Epithelial cell of prostate (primary cell): ENCODE data around the gene SEL1L2.

ENCODE experiments used
- DNase-seq: peaks from one replicate; pipeline ENCODE4 v3.0.0-alpha.2; 2011; ENCODE audit warnings: low read depth, low spot score
- H3K27ac ChIP-seq: fragments of 450-650 bp; 2 replicates; pipeline ENCODE4 v1.5.1; 2017; ENCODE audit warnings: mild to moderate bottlenecking

The SEL1L2 gene

DNA sequence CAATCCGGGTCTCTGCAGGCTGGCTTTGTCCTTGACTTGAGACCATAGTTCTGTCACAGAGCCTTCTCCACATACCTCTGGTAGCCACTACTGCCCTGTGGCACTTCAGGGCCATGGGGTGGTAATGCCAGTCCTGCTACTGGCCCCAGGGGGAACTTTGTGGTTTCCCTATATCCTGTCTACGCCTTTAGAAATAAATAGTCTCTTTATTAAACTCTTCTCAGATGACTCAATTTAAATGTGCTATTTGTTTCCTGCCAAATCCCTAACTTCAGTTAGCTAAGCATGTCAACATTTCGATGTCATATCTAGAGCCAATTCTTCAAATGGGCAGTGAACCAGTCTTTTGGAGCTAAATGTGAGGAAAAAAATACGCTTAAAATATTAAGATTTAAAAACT lies 60.1 kb downstream of the SEL1L2 start:
- H3K27ac ChIP-seq, result no peak overlapping the region
- no peak for DNase-seq

DNA sequence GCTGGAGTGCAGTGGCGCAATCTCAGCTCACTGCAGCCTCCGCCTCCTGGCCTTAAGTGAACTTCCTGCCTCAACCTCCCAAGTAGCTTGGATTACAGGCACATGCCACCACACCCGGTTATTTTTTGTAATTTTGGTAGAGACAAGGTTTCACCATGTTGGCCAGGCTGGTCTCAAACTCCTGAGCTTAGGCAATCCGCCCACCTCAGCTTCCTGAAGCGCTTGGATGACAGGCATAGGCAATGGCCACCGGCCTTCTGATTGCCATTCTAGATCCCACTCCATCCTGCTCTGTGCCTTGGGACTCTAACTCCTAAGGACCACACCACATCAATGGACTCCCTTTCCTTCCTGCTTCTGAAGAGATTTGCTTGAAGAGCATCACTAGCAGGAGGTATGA lies 60.6 kb downstream of the SEL1L2 start:
- no peak overlapping the region for H3K27ac ChIP-seq
- DNase-seq, result no peak

DNA sequence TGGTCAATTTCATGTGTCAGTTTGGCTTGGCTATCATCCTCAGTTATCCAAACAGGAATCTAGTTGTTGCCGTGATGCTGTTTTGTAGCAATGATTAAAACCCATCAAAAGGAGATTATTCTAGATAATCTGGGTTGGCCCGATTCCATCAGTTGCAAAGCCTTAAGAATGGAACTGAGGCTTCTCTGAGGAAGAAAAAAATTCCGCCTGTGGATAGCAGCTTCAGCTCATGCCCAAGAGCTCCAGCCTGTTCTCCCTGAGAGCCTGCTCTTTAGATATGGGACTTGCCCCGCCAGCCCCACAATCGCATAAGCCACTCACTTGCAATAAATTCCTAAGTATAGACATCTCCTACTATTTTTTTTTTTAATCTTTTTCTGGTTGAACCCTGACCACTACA lies 61.5 kb downstream of the SEL1L2 start:
- H3K27ac ChIP-seq, result no peak overlapping the region
- no peak for DNase-seq

DNA sequence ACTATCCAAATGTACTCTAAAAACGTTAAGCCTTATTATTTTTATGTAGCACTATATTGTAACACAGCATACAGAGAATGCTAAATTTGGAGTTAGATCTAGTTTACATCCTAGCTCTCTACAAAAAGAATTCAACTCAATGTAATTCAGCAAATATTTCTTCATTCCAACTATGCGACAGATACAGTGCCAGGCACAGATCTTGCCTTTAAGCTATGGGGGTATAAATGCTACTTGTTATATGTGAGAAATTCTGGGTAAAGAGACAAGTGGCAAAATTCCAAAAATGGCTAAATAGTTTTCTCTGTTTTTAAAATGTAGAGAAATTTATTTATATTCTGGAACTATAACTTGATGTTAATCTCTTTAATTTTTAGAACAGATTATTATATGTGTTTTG lies 63.2 kb downstream of the SEL1L2 start:
- no peak overlapping the region for H3K27ac ChIP-seq
- no peak for DNase-seq

DNA sequence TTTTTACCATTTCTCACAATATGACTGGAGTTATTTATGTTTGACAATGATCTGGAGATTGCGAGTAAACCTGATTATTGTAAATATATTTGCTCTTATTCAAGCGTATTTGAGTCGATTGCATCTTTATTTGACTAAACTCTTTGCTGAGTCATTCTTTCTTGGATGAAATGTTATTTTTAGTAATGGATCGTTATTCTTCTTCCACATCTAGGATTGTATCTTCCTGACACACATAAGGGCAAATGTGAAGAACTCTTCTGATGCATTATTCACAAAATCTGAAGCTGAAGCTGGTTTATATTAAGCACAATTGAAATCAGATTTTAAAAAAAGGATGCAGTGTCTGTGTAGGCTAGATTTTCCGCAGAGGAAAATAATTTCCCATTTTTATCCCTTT lies 68.2 kb downstream of the SEL1L2 start:
- DNase-seq, result no peak
- H3K27ac ChIP-seq, result no peak overlapping the region

DNA sequence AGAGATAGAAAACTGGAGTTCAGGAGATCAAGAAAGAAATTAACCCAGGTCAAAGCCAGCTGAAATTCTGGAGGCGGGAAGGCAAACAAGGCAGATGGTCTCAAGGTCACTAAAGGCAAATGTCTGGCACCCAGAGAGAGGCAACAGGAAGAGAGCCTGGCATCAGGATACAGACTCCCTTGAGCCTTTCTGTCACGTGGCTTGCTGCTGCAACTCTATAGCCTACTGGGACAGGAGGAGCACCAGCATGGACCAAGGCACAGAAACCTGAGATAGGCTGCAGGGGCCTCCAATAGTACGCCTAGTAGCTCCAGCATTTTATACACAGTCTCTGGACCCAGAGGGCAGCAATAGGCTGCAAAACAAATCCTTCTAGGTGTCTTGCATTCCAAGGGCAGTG lies 75.1 kb downstream of the SEL1L2 start:
- no peak for DNase-seq
- no peak overlapping the region for H3K27ac ChIP-seq

DNA sequence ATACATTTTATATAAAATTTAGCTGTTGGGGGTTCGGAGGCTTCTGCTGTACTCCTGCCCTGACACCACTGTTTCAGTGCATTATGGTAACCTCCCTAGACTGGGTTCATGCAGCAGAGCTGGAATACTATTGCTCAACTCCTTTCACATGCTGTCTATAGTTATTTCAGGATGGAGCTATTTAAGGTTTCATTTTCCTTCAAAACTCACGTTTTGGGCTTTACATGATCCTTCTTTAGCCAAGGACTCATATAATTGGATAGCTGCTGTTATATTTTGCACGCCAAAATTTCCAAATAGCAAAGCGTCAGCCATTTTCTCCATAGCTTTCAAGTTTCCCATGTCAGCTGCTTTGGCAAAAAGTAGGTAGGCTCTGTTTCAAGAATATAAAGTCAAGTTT lies 76.8 kb downstream of the SEL1L2 start:
- no peak overlapping the region for H3K27ac ChIP-seq
- DNase-seq, result no peak

DNA sequence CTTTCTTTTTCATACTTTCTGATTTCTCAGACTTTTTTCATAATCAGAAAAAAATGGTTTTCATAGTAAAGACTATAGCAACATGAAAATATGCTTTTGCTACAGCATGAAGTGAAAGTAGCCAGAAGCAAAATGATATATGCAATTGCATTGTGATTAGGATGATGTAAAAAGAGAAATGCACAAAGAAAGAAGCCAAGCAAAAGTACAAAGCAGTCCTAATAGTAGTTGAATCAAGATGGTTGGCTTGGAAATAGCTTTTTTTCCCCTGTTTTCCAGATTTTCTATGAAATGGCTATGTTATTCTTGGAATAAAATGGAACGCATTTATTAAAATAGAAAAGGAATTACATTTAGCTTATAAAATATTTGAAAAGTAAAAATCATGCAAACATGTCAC lies 77.3 kb downstream of the SEL1L2 start:
- no peak for DNase-seq
- no peak overlapping the region for H3K27ac ChIP-seq

DNA sequence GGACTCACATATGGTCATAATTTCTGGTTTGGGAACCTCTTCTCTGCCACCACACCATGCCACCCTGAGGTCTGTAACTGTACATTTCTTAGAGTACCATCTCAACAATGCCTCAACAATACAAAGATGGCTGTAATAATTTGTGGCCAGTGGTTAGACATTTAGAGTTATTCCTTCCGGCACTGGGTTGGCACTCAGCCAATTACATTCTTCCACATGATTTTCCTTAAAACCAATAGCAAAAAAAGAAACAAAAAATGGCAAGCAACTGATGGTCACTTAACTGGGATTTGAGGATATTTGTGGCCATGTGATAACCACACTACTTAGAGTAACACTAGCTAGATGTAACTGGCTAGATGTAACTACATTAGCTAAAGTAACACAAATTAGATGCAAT lies 79.9 kb downstream of the SEL1L2 start:
- DNase-seq, result no peak
- no peak overlapping the region for H3K27ac ChIP-seq

DNA sequence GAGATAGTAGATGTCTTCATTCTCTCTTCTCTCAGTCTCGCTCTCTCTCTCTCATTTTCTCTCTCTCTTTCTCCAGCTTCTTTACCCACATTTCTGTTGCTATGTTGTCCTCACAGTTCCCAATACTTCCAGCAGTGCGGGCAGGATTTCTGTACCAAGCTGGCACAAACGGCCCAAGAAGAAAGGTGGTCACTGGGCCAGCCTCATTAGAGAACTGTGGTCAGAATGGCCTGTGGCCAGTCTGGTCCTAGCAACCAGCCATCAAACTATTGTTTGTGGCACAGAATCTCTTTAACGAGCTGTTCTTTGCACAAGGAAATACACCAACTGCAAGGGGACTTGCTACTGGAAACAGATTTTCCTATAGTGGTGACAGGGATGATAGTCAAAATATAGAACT lies 81.3 kb downstream of the SEL1L2 start:
- DNase-seq, result no peak
- no peak overlapping the region for H3K27ac ChIP-seq

DNA sequence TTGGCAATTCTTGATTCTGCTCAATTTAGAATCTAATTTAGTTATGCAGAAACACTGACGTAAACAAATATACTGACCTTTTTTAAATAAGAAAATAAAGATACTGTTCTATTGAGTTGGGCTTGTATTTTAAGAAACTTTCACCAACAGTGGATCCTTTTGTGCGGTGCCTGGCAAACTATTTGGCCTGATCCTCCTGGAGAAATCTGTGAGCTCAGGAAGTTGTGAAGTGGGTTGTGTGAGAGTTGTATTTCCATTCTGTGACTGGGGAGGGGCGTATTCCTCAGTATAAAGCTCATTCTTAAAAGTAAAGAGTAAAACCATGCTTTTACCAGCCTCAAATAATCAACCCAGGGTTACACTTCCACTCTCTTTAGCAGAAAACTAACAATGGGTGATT lies 85.6 kb downstream of the SEL1L2 start:
- no peak for DNase-seq
- H3K27ac ChIP-seq, result no peak overlapping the region

DNA sequence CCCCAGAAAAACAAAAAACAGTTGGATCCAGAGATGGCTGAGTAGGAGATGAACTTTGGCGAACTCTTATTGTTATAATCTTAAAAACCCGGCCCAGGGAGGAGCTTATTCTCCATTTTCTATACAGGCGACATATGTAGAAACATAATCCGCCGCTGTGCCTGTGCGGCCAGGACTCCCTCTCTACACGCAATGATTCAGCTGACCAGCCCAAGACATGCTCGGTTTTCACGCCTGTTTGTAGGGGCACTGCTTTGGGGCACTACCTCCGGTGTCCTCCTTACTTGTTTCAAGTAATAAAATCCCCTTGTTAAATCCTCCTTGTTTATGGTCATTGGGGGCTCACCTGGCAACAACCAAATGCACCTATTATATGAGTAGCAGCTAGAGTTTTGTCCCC lies 89.9 kb downstream of the SEL1L2 start:
- H3K27ac ChIP-seq, result no peak overlapping the region
- no peak for DNase-seq

DNA sequence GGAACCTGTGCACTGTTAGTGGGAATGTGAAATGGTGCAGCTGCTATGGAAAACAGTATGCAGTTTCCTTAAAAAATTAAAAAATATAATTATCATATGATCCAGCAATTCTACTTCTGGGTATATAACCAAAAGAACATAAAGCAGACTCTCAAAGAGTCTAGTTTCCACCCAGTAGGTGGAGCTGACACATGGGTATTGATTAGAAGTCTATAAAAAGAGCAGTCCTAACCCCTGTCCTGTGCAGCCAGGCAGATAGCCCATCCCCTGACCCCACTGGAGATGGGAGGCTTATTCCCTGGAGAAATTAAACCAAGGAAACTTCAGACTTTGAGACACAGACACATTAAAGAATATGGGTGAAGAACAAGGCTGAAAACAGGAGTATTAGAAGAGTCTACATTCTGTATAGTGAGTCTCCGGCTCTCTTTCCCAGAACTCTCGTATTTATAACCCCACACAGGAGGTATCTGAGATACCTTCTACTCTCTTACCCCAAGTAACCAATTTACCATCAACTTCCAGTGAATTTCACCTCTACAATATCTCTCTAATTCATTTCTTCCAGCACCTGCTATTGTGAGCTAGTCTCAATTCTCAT lies 92.3 kb downstream of the SEL1L2 start:
- no peak overlapping the region for H3K27ac ChIP-seq
- no peak for DNase-seq

DNA sequence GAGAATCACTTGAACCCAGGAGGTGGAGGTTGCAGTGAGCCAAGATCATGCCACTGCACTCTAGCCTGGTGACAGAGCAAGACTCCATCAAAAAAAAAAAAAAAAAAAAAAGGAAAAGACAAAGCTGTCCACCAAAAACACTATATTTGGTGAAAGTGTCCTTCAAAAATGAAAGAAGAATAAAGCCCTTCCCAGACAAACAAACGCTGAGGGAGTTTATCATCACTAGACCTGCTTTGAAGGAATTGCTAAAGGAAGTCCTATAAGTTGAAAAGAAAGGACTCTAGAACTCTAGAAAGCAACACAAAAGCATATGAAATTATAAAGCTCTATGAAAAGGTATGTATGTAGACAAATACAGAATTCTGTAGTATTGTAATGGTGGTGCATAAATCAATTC lies 98.8 kb downstream of the SEL1L2 start:
- no peak overlapping the region for H3K27ac ChIP-seq
- no peak for DNase-seq

DNA sequence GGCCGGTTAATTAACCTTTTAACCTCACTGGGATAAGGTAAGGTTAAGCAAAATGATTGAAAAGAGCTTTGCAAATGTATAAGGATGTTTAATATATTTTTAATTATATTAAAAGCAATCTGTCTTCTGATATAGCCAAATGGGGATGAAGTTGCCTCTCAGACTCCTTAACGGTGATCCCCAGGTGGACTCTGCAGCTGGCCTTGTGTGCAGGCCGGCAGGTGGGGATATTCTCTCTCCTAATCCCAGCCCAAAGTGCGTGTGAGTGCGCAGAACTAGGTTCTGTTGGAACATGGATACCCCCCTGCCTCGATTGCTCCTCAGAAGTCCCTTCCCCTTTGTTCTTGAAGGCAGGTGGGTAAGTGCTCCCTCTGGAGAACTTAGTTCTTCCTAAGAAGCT lies 105.6 kb downstream of the SEL1L2 start:
- H3K27ac ChIP-seq, result no peak overlapping the region
- no peak for DNase-seq

DNA sequence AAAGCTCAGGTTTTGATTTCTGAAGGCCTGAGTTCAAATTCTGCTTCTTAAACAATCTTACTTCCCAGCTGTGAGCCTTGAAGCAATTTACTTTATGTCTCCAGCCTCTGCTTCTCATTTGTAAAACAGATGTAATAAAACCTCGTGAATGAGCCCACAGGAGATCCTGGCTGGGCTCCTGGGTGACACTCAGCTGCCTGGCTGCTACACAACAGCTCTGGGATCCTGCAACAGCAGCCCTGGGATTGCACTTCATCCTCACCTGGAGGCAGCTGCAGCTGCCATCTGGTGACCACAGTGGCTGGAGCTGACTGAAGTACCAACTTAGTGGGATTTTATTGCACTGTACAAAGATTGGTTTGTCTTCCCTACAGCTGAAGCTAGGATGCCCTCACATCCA lies 107.0 kb downstream of the SEL1L2 start:
- no peak overlapping the region for H3K27ac ChIP-seq
- DNase-seq, result no peak

DNA sequence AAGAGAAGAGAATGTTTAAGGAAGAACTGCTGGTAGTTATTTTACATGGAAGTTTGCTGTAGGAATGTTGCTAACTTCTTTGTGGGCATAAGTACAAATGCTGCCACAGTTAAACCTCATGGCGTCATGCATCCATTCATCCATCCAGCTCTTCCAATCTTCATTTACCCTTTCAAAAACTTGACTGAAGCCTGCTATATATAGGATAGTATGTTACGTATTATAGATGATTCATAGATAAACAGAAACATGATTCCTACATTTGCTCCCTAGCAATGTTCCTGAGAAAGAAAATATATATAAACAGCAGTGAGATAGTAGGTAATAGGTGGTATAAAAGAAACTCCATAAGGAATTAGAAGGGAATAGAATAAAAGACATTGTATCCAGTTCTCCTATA lies 111.8 kb downstream of the SEL1L2 start:
- no peak for DNase-seq
- no peak overlapping the region for H3K27ac ChIP-seq

DNA sequence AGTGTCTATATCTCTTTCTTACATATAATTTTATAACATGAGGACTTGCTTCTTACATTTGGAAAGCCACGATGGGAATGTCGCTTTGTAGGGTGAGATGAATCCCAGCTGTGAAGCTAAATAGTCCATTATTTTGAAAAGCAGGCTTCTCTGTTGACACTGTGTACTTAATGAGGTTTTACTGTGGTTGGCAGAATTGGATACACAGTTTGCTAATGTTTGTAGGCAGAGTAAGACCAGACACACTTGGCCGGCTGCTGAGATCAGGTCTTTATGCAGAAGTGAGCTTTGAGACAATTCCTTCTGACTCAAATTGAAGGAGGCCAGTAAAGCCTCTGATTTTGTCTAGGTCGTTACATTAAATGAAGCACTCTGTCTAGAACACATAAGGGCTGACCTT lies 112.6 kb downstream of the SEL1L2 start:
- no peak overlapping the region for H3K27ac ChIP-seq
- DNase-seq, result no peak

DNA sequence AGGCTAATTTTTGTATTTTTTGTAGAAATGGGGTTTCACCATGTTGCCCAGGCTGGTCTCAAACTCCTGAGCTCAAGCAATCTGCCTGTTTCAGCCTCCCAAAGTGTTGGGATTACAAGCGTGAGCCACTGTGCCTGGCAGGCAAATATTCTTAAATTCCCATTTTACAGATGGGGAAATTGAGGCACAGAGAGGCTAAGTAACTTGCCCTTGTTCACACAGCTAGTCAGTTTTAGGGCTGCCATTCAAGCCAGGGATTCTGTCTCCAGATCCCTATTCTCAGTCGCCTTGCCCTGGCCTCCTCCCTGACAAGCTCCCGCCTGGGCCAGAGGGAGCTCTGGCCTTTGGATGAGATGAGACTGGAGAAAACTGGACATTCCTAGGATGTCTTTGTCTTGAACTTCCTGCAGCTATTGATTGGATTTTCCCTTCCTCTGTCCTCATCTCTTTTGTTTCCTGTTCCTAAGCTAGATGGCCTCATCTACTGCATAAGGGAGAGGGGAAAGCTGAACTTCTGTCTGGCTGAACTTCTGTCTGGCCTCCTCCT lies 115.1 kb downstream of the SEL1L2 start:
- DNase-seq, result no peak
- no peak overlapping the region for H3K27ac ChIP-seq

DNA sequence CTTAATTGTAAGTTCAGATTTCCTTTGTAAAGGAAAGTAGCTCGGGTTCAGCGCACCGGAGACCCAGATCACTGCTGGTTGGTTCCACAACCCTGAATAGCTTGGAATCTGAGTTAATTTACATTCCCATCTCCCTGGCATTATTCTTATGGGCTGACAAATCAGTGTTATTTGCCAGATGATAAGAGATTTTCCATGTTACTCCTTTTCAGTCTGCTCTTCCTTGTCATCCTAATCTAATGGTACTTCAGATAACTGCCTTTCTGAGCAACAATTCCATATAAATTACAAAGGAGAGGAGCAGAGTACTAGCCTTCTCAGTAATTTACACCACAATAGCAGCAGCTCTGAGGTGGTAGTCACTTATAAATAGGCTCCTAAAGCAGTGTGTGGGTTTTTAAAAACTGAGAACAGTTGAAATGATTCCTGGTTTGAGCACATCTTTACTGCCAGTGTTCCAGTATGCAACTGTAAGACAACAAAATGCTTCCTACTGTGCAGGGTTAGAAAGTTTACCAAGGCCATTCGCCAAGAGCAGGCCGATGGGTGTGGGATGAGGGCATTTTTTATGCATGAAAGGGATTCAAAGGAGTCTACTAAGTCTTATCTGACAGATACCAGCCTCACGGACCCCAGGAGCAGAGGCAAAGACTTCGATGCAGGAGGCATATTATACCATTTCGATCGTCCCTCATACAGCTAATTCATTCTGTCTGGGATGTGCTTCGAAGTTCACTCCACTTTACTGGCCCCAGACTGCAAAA lies 115.8 kb downstream of the SEL1L2 start:
- H3K27ac ChIP-seq, result no peak overlapping the region
- no peak for DNase-seq

DNA sequence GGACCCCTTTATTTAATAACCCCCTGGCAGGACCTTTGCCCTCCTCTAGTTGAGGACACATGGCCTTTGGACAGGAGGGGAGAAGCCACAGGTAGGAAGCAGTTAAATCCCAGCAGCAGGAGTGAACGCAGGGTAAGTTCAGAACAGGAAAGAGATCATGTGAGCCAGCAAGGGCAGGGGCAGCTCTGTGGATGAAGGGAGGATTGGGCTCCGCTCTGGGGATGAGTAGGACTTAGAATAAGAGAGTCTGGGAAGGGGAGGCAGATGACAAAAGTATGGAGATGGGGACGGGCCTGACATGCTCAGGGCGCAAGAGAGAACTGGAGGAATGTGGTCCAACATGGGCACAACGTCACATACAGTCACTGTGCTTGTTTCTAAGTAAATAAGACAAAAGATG lies 116.6 kb downstream of the SEL1L2 start:
- H3K27ac ChIP-seq, result no peak overlapping the region
- no peak for DNase-seq

DNA sequence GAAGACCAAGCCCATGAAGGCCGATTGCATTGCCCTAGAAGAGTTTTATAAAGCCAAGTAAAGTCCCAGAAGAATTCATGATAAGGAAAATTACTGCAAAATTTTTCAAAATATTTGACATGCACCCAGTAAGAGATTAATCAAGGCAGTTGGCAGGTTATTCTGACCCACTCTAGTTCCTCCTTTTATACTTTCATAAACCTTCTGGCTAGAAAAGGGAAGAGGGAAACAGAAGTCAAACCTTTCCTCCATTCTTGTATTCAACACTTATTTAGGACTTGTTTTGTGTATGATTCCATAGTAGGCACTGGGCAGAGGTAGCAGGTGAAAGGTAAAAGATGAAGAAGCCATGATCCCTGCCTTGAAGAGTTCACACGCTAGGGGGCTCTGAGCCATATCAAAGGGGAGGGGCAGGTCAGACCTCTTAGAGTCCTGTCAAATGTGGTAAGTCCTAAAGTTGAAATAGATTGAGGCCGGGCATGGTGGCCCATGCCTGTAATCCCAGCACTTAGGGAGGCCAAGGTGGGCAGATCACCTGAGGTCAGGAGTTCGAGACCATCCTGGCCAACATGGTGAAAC lies 120.2 kb downstream of the SEL1L2 start:
- no peak for DNase-seq
- no peak overlapping the region for H3K27ac ChIP-seq
